IMR-90 (cell line): ENCODE measurements around the gene MORN4. TPM values are rescaled to one million over a fixed set of nuclear protein-coding genes. Genes with fewer than 3 reads are reported as not detected.

ENCODE experiments used
- ATAC-seq: fragments of 200-7000 bp; cut with Tn5 transposase; 2 replicates; pipeline ENCODE4 v1.9.1; 2020; ENCODE audit warnings: low read depth, mild to moderate bottlenecking, moderate library complexity
- BruUV-seq: library from RNA; stranded (reverse); fragments of 400-500 nt; replicated peaks from 2 replicates; lab custom pipeline; 2021; lab: Mats Ljungman, UMichigan
- CTCF ChIA-PET: fragments of 300-600 bp; formaldehyde crosslinking; extraction: SDS; loops from one replicate; lab custom pipeline; 2021; ENCODE audit warnings: antibody characterized with exemption; lab: Yijun Ruan, JAX
- POLR2A ChIA-PET: fragments of 300-600 bp; sonication (Branson Sonifier 250); formaldehyde crosslinking; loops from one replicate; lab custom pipeline; 2022; ENCODE audit warnings: antibody characterized with exemption; ENCODE audit not compliant: unreplicated experiment; lab: Charles Lee
- DNase-seq: peaks from one replicate; pipeline ENCODE4 v3.0.0; 2013
- H2AFZ ChIP-seq: replicated peaks from 2 replicates; pipeline ENCODE3; 2013; ENCODE audit warnings: low read length, mild to moderate bottlenecking; ENCODE audit not compliant: poor library complexity
- H2AK5ac ChIP-seq: 2 replicates; pipeline ENCODE4 v1.6.1; 2013; ENCODE audit warnings: low read depth, low read length, inconsistent platforms
- H2AK9ac ChIP-seq: replicated peaks from 2 replicates; pipeline ENCODE3; 2013; ENCODE audit warnings: mild to moderate bottlenecking, low read depth, low read length, moderate library complexity; ENCODE audit not compliant: poor library complexity
- H2BK120ac ChIP-seq: 2 replicates; pipeline ENCODE4 v1.6.1; 2013; ENCODE audit warnings: low read depth, low read length, inconsistent platforms
- H2BK15ac ChIP-seq: 3 replicates; pipeline ENCODE4 v1.6.1; 2013; ENCODE audit warnings: low read depth, low read length, inconsistent platforms
- H2BK20ac ChIP-seq: 2 replicates; pipeline ENCODE4 v1.6.1; 2013; ENCODE audit warnings: low read depth, mild to moderate bottlenecking, inconsistent platforms, low read length, moderate library complexity
- H2BK5ac ChIP-seq: 2 replicates; pipeline ENCODE4 v1.6.1; 2013; ENCODE audit warnings: mild to moderate bottlenecking, low read depth, low read length, inconsistent platforms; ENCODE audit not compliant: poor library complexity, severe bottlenecking
- H3K14ac ChIP-seq: replicated peaks from 2 replicates; pipeline ENCODE4 v1.6.1; 2013; ENCODE audit warnings: low read depth, low read length, inconsistent platforms
- H3K18ac ChIP-seq: 2 replicates; pipeline ENCODE4 v1.6.1; 2013; ENCODE audit warnings: low read depth, low read length, control low read depth
- H3K23ac ChIP-seq: 2 replicates; pipeline ENCODE4 v1.6.1; 2013; ENCODE audit warnings: low read depth, low read length, inconsistent platforms
- H3K27ac ChIP-seq: 2 replicates; pipeline ENCODE4 v1.5.1; 2013; ENCODE audit warnings: mild to moderate bottlenecking, control low read depth, low read length; ENCODE audit not compliant: insufficient read depth
- H3K27me3 ChIP-seq: 2 replicates; pipeline ENCODE4 v1.6.1; 2013; ENCODE audit warnings: low read length; ENCODE audit not compliant: control insufficient read depth, insufficient read depth
- H3K36me3 ChIP-seq: 2 replicates; pipeline ENCODE4 v1.6.1; 2013; ENCODE audit warnings: low read length, mixed read lengths; ENCODE audit not compliant: control insufficient read depth, insufficient read depth
- H3K4ac ChIP-seq: 2 replicates; pipeline ENCODE4 v1.6.1; 2013; ENCODE audit warnings: low read depth, low read length, inconsistent platforms
- H3K4me1 ChIP-seq: 2 replicates; pipeline ENCODE4 v1.6.1; 2013; ENCODE audit warnings: low read length, mixed read lengths; ENCODE audit not compliant: control insufficient read depth, insufficient read depth
- H3K4me2 ChIP-seq: 2 replicates; pipeline ENCODE4 v1.6.1; 2013; ENCODE audit warnings: low read depth, mild to moderate bottlenecking, control low read depth, low read length, moderate library complexity
- H3K4me3 ChIP-seq: 2 replicates; pipeline ENCODE4 v1.5.1; 2013; ENCODE audit warnings: low read depth, mild to moderate bottlenecking, control low read depth, low read length, moderate library complexity; ENCODE audit not compliant: insufficient read depth
- H3K56ac ChIP-seq: 2 replicates; pipeline ENCODE4 v1.6.1; 2013; ENCODE audit warnings: low read length, inconsistent platforms; ENCODE audit not compliant: insufficient read depth; ENCODE audit errors: extremely low read depth
- H3K79me1 ChIP-seq, 2 experiments: 2 replicates each; pipeline ENCODE4 v1.6.1; 2013; ENCODE audit warnings: low read length in 2 of 2, inconsistent platforms in 1 of 2, low read depth in 1 of 2
- H3K9ac ChIP-seq: 2 replicates; pipeline ENCODE4 v1.6.1; 2013; ENCODE audit warnings: low read depth, low read length, control low read depth
- H3K9me1 ChIP-seq: 2 replicates; pipeline ENCODE4 v1.6.1; 2013; ENCODE audit warnings: low read length, inconsistent platforms; ENCODE audit not compliant: insufficient read depth
- H3K9me3 ChIP-seq: 2 replicates; pipeline ENCODE4 v1.6.1; 2013; ENCODE audit warnings: low read length; ENCODE audit not compliant: control insufficient read depth, insufficient read depth
- H4K20me1 ChIP-seq: 2 replicates; pipeline ENCODE4 v1.6.1; 2013; ENCODE audit warnings: low read length, inconsistent platforms; ENCODE audit not compliant: insufficient read depth
- H4K5ac ChIP-seq: 2 replicates; pipeline ENCODE4 v1.6.1; 2013; ENCODE audit warnings: mild to moderate bottlenecking, low read depth, low read length, control low read depth
- H4K8ac ChIP-seq, 2 experiments: 2 replicates each; pipeline ENCODE4 v1.6.1; 2013; ENCODE audit warnings: low read depth in 2 of 2, low read length in 2 of 2, control low read depth in 1 of 2, inconsistent platforms in 1 of 2
- H4K91ac ChIP-seq: 2 replicates; pipeline ENCODE4 v1.6.1; 2013; ENCODE audit warnings: low read depth, low read length, inconsistent platforms; ENCODE audit not compliant: insufficient read depth
- BHLHE40 ChIP-seq: fragments of 150-350 bp; IDR thresholded peaks from 2 replicates; pipeline ENCODE4 v1.6.1; 2016; ENCODE audit warnings: mild to moderate bottlenecking, low read depth, low read length
- CEBPB ChIP-seq: IDR thresholded peaks from 2 replicates; pipeline ENCODE4 v1.6.1; 2012; ENCODE audit warnings: low read depth, low read length, improper control_type of control experiment
- CHD1 ChIP-seq: IDR thresholded peaks from 2 replicates; pipeline ENCODE4 v1.6.1; 2012; ENCODE audit warnings: low read depth, low read length, improper control_type of control experiment
- CTCF ChIP-seq: conservative IDR thresholded peaks from 2 replicates; pipeline ENCODE4 v1.5.1; 2012; ENCODE audit warnings: mild to moderate bottlenecking, low read depth, low read length, improper control_type of control experiment
- FOS ChIP-seq: fragments of 150-350 bp; IDR thresholded peaks from 2 replicates; pipeline ENCODE4 v1.6.1; 2016; ENCODE audit warnings: low read depth, low read length
- MAFK ChIP-seq: IDR thresholded peaks from 2 replicates; pipeline ENCODE4 v1.6.1; 2012; ENCODE audit warnings: low read depth, low read length, improper control_type of control experiment
- MAZ ChIP-seq: IDR thresholded peaks from 2 replicates; pipeline ENCODE4 v1.6.1; 2012; ENCODE audit warnings: low read depth, mild to moderate bottlenecking, low read length, improper control_type of control experiment, moderate library complexity, borderline replicate concordance
- MXI1 ChIP-seq: IDR thresholded peaks from 2 replicates; pipeline ENCODE4 v1.6.1; 2012; ENCODE audit warnings: low read depth, mild to moderate bottlenecking, low read length, moderate library complexity, borderline replicate concordance
- NFE2L2 ChIP-seq: fragments of 150-350 bp; IDR thresholded peaks from 2 replicates; pipeline ENCODE4 v1.6.1; 2016; ENCODE audit warnings: low read depth, mild to moderate bottlenecking, low read length
- POLR2A ChIP-seq: IDR thresholded peaks from 2 replicates; pipeline ENCODE4 v1.6.1; 2012; ENCODE audit warnings: mild to moderate bottlenecking, low read depth, low read length
- RAD21 ChIP-seq: IDR thresholded peaks from 2 replicates; pipeline ENCODE4 v1.6.1; 2012; ENCODE audit warnings: low read length, improper control_type of control experiment
- SMC3 ChIP-seq: fragments of 150-350 bp; IDR thresholded peaks from 2 replicates; pipeline ENCODE4 v1.6.1; 2016; ENCODE audit warnings: low read depth, mild to moderate bottlenecking, antibody characterized with exemption, low read length, moderate library complexity
- WGBS, 2 experiments: methylation state at CpG; one replicate each; pipeline versions ENCODE4 v1.1.5 to v1.1.7; 2013; ENCODE audit warnings: missing lambda C conversion rate in 2 of 2; ENCODE audit not compliant: insufficient read length in 1 of 2; ENCODE audit errors: extremely low coverage in 2 of 2; 5-methylcytosine and 5-hydroxymethylcytosine counted together
- dilution Hi-C: fragments of 300-500 bp; cut with HindIII; formaldehyde crosslinking; loops from one replicate; pipeline ENCODE4 v1.14.3; 2018; ENCODE audit warnings: low sequenced_read_pairs; ENCODE audit not compliant: unreplicated experiment
- in situ Hi-C: fragments of 300-500 bp; cut with MboI; formaldehyde crosslinking; loops from 3 replicates; pipeline ENCODE4 v1.14.3; 2019; ENCODE audit warnings: low sequenced_read_pairs, inconsistent platforms, mixed read lengths
- intact Hi-C: fragments of 100-400 bp; cut with micrococcal nuclease; formaldehyde crosslinking; loops from 2 replicates; pipeline ENCODE4 v1.10.0; 2022
- polyA plus RNA-seq, 3 experiments: library from polyadenylated mRNA; depleted of rRNA; stranded (reverse); fragments of >200 nt; gene quantifications; 2 replicates each; pipeline ENCODE4 v1.2.3, GENCODE V29; 2012; ENCODE audit warnings: low replicate concordance in 1 of 3
- total RNA-seq: library from RNA; depleted of rRNA; stranded (reverse); fragments of >200 nt; gene quantifications from 2 replicates; pipeline ENCODE4 v1.2.3, GENCODE V29; 2012
- TF ChIP-seq, protein P1 (sequence below): fragments of 150-350 bp; IDR thresholded peaks from 2 replicates; pipeline ENCODE4 v1.6.1; 2017; ENCODE audit warnings: mild to moderate bottlenecking, antibody characterized with exemption, low read length, low read depth

Gene MORN4
- total and polyA plus RNA-seq, 2 of the 4 experiments (the other 2 are of a cell fraction): 3.2 to 8.4 TPM

DNA sequence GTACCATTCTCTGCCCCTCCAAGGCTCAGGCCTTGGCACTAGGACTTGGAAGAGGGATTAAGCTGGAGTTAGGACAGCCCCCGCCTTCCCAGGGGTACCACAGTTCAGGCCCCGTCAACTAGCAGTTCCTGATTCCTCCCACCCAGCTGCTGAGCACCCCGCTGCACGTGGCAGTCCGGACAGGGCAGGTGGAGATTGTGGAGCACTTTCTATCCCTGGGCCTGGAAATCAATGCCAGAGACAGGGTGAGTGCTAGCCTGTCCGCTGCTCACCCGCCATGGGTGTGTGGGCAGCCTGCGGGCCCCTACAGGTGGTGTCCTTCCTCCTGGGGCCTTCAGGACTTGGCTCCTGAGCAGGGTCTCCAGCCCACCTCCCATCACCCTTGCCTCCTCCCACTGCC is 51.1 kb downstream of the MORN4 start:
- ChIA-PET CTCF (interaction anchor here (0.6 to 1.4 kb wide), 2 partner anchors 8 to 31 kb away, joined by 3 read pairs; no protein-coding TSS in a partner anchor), POLR2A (no interaction called here)
- Histone ChIP-seq H2BK5ac (no peak overlapping the region), H4K5ac (no peak overlapping the region), H3K27me3 (no peaks in the 10 kb centered on the region; the same call in 1 of the 2 replicates), H3K4me1 (peaks cover 3% of the 10 kb centered on the region; the same call in 1 of the 2 replicates), H3K27ac (no peak overlapping the region), H3K9ac (no peak overlapping the region), H3K79me1 (no peaks in the 10 kb centered on the region), H2BK120ac (no peak overlapping the region), H2AFZ (no peak overlapping the region), H2BK20ac (no peak overlapping the region), H3K18ac (no peak overlapping the region), H2AK9ac (no peak overlapping the region), H3K36me3 (no peaks in the 10 kb centered on the region), H4K91ac (no peak overlapping the region), H3K4me2 (no peak overlapping the region), H3K4me3 (no peak overlapping the region), H3K56ac (no peak overlapping the region), H2AK5ac (no peak overlapping the region), H3K9me1 (0 out of 2 replicates have a peak, but pooled peaks cover 6% of the 10 kb centered on the region), H2BK15ac (no peak overlapping the region), H3K23ac (no peak overlapping the region), H3K4ac (no peak overlapping the region), H4K20me1 (no peaks in the 10 kb centered on the region), H3K14ac (no peak overlapping the region), H4K8ac (no peak overlapping the region), H3K9me3 (no peaks in the 10 kb centered on the region)
- intact Hi-C loops (no loop called here), in situ Hi-C loops (no loop called here), dilution Hi-C loops (no loop called here)
- no peak for ATAC-seq
- BruUV-seq: no TSS peak
- no peak for TF ChIP-seq NFE2L2
- TF ChIP-seq, protein P1, sequence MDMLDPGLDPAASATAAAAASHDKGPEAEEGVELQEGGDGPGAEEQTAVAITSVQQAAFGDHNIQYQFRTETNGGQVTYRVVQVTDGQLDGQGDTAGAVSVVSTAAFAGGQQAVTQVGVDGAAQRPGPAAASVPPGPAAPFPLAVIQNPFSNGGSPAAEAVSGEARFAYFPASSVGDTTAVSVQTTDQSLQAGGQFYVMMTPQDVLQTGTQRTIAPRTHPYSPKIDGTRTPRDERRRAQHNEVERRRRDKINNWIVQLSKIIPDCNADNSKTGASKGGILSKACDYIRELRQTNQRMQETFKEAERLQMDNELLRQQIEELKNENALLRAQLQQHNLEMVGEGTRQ: no peak
- TF ChIP-seq MAFK: no peak
- no peak for TF ChIP-seq BHLHE40
- no peak for TF ChIP-seq POLR2A
- TF ChIP-seq RAD21: no peak
- TF ChIP-seq SMC3: no peak
- no peak for TF ChIP-seq CTCF
- no peak for TF ChIP-seq CEBPB
- no peak for TF ChIP-seq CHD1
- no peak for TF ChIP-seq MAZ
- no peak for TF ChIP-seq MXI1
- TF ChIP-seq FOS: no peak
- no CpG with 5 or more reads among the region's 8 CpGs for WGBS, 2 experiments
- no peak for DNase-seq
